NCI-H2081 treated with DMSO at 0.1 percent for 48 hours (cell line): ENCODE data around the gene HSPB6.
A peak's percentile ranks its signal among the peaks of the same experiment; 100 is the strongest.

Experiments used
- DNase-seq: peaks from one replicate; lab custom pipeline; 2025; lab: John Stamatoyannopoulos, UW

Gene HSPB6

DNA sequence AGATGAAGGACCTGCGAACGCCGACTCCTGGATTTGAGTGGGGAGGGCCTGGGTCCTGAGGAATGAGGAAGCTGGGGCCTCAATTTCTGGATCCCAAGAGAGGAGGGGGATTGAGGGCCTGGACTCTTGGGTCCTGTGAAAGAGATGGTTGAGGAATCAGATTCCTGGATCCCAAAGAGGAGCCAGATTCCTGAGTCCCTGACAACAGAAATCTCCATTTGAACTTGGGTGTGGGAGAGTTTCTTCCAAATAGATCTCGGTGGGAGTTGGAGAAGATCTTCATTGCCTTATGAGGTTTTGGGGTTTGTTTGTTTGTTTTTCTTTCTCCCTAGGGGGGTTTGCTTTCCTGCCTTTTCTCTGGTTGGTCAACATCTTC lies 10.8 kb downstream of the HSPB6 start:
- no peak for DNase-seq

GRCh38 chr19:35745328-35746086 lies 11.3 kb downstream of the HSPB6 start, which contains the start of the genes PSENEN and U2AF1L4:
TSS of gene PSENEN (plus strand) at chr19:35745651. CDS start at chr19:35745931, 280 bp downstream.
TSS of gene U2AF1L4 (minus strand) at chr19:35745418. CDS start at chr19:35745391, 27 bp downstream.
- DNase-seq = peak; percentile 90

DNA sequence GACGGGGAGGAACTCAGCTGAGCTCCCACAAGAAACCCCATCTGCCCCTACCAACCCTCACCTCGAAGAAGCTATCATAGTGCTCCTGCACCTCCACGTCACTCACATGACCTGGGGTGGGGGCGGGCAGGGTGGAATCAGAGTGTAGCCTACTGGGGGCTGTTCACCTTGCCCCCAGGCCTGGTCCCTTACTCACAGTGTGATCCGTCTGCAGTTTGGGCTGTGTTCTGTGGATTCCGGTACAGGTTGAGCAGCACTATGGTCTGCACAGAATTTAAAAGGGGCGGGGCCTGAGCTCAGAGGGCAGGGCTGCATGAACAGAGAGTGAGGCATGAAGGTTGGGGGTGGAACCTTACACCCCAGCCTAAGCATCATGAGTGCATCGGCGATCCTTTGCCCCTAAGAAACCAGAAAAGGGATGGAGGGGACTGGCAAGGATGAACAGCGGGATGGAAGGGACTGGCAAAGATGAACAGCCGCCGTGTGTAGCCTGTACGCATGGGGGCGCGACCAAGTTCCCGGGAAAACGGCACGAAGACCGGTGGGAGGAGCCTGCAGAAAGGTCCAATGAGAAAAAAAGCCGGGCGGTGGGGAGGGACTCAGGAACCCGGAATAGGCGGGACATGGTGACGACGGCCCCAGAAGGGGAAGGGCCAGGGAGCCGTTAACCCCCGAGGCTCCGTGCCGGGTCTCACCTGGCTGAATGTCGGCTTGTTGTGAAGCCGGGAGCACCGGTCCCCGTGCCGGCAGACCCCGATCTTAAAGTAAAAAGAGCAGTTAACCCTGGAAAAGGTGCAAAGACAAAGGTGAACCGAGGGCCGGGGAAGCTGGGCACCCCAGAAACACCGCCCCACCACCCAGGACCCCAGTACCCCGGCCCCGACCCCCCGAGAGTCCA lies 12.2 kb downstream of the HSPB6 start:
- DNase-seq = peak; percentile 68

GRCh38 chr19:35743640-35744429 lies 13.0 kb downstream of the HSPB6 start:
- DNase-seq = no peak

- DNase-seq = no peak
These were observed 14.6 kb downstream of the HSPB6 start, which contains the start of gene IGFLR1 for GRCh38 chr19:35742121-35742724. TSS of gene IGFLR1 (minus strand) at chr19:35742452. CDS start at chr19:35741180, 1,272 bp downstream.

DNA sequence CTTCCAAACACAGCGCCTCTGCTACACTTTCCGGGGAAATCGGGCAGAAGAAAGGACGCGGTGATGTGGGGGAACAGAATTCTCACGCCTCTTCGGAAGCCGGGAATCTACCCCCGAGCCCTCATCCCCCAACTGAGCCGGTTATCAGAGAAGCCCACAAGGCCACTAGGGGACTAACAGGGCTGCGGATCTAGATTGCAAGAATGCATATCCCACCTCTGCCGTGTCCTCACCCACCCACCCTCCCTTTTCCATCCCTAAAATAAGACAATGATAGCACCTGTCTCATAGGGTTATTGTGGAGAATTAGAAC lies 15.7 kb downstream of the HSPB6 start:
- no peak for DNase-seq

DNA sequence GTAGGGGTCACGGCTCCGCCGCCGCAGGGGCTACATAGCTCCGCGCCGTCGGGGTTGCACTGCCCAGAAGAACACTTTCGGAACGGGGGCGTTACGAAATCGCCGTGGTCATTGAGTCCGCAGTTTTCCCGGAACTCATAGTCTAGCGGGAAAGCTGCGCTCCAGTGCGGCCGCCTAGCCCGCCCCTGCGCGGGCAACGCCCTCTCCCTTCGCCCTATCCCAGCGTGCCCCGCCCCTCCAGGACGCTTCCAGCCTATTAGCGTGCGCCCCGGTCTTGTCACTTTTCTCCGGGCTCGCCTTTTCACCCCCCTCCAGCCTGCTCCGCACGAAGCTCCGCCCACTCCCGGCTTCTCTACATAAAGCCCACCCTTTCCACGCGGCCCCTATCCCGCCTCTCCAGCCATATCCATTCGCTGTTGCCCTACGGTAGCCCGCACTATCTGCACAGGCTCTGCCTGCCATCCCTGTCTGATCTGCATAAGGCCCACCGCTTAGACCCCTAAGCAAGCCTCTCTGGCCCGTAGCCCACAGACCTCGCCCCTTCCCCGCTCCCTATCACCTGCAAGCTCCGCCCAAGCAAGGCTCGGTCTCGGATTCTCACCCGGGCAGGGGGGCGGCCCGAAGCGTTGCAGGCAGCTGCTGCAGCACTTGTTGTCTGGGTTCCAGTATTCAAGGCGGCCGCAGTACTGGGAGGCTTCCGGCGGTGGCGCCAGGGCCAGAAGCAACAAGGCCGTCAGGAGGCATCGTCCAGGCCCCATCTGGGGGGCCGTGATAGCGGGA lies 16.2 kb downstream of the HSPB6 start:
- peak; percentile 89 for DNase-seq

DNA sequence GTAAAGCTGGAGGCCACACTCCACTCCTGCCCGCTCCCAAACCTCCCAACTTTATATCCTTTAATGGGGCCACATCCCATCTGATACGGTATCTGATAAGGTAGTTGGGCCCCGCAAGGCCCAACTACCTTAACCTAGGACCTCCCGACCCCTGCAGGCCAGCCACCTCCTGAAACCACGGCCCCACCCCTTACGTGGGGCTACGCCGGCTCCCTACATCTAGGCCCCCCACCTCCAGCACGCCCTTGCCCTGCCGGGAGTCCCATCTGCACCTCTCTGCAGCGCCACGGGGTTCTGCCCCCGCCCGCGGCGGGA lies 16.8 kb downstream of the HSPB6 start:
- DNase-seq = no peak

DNA sequence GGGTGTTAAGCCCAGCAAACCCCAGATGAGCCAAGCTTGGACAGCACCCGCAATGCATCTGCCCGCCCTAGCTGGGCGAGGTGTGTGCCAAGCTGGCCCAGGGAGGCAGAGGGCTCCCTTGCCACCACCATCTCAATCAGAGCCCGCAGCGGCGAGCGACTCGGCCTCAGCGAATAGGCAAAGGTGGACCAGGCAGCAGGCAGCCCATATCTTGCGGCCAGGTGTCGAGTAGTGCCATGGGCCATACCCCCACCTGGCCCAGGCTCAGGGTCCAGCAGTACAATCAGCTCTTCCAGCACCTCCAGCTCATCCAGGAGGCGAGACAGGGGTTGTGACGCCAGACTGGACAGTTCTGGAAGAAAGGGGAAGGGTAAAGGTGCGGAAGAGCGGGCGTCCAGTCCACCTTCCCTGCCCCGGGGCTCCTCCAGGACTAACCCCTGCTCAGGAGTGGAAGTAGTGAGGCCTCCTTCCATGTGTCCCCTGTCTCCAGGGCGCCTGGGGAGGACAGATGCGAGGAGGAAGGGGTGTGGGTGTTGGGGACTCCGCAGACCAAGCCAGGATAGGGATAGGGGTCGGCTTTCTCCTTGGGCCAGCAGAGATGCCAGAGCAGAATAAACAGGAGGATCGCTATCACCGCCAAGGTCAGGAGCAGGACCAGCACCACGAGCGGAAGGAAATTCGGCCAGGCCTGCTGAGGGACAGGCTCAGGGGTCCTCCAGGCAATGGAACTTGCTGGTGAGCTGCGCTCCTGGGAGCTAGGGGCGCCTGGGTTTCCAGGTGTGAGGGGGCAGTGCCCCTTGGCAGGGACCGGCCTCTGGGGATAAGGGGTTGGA lies 17.3 kb downstream of the HSPB6 start:
- no peak for DNase-seq

DNA sequence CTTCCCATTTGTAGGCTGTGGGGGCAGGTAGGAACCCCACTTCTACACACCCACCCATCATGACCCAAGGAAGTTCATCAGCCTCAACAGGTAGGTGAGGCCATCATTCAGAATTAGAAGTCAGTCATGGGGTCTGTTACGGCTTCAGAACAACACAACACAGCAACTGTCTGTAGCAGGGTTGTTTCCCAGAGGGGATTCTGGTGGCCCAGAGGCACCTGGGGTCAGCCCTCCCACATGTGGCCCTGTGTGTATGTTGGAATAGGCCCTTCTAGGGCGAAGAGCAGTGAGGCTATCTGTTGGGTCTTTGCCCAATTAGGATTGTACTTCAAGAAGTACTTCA lies 18.0 kb downstream of the HSPB6 start:
- DNase-seq = no peak

GRCh38 chr19:35738021-35738886 lies 18.6 kb downstream of the HSPB6 start:
- no peak for DNase-seq

- DNase-seq = no peak
These were observed 19.6 kb downstream of the HSPB6 start for GRCh38 chr19:35736913-35737886.

- no peak for DNase-seq
These were observed 21.9 kb downstream of the HSPB6 start for GRCh38 chr19:35734889-35735288.

GRCh38 chr19:35734273-35734672 lies 22.6 kb downstream of the HSPB6 start:
- DNase-seq = no peak

- no peak for DNase-seq
These were observed 23.4 kb downstream of the HSPB6 start for GRCh38 chr19:35733180-35734125.

- no peak for DNase-seq
These were observed 24.2 kb downstream of the HSPB6 start for GRCh38 chr19:35732540-35733179.
